Right lobe of liver (tissue), 6 donors: ENCODE measurements around the gene DAAM1. TPM values are rescaled to one million over a fixed set of nuclear protein-coding genes. Genes with fewer than 3 reads are reported as not detected.

Experiments used
- ATAC-seq, 4 donors: fragments of 200-7000 bp; cut with Tn5 transposase; one replicate each; pipeline ENCODE4 v1.9.1; 2020; ENCODE audit warnings: mild to moderate bottlenecking in 4 of 4, moderate library complexity in 4 of 4
- DNase-seq, 3 donors: peaks; one replicate each; pipeline ENCODE4 v3.0.0-alpha.2; 2020
- H3K27ac ChIP-seq, 3 donors: fragments of 200-600 bp; one replicate each; pipeline ENCODE4 v1.8.0; 2022
- H3K27me3 ChIP-seq, 2 donors: fragments of 200-600 bp; one replicate each; pipeline ENCODE4 v1.8.0; 2022
- H3K36me3 ChIP-seq, 4 donors: fragments of 200-600 bp; sonication (generic) in 1 of 4; one replicate each; pipeline versions ENCODE4 v1.5.1 to v1.8.0; 2017 to 2022; ENCODE audit warnings: control low read depth in 1 of 4
- H3K4me1 ChIP-seq, 4 donors: fragments of 200-600 bp; sonication (generic) in 1 of 4; one replicate each; pipeline versions ENCODE4 v1.5.1 to v1.8.0; 2017 to 2022; ENCODE audit warnings: control low read depth in 1 of 4
- H3K4me3 ChIP-seq, 3 donors: fragments of 200-600 bp; one replicate each; pipeline ENCODE4 v1.8.0; 2022
- H3K9me3 ChIP-seq, 4 donors: fragments of 200-600 bp; sonication (generic) in 1 of 4; one replicate each; pipeline versions ENCODE4 v1.5.1 to v1.8.0; 2017 to 2022; ENCODE audit warnings: control low read depth in 1 of 4
- POLR2A ChIP-seq: fragments of 450-650 bp; IDR thresholded peaks from one replicate; pipeline ENCODE4 v1.6.1; 2017; ENCODE audit warnings: antibody characterized with exemption, mild to moderate bottlenecking
- WGBS: methylation state at CpG from one replicate; pipeline ENCODE4 v1.1.6; 2018; ENCODE audit warnings: low coverage, low lambda C conversion rate; ENCODE audit not compliant: insufficient coverage; ENCODE audit errors: missing lambda C conversion rate; 5-methylcytosine and 5-hydroxymethylcytosine counted together
- intact Hi-C, 2 donors: fragments of 100-400 bp; cut with DNase I; formaldehyde crosslinking; loops; one replicate each; pipeline versions ENCODE4 v1.11.2 to v1.14.1; 2022
- total RNA-seq, 6 experiments: library from RNA; depleted of rRNA in 2 of 6; stranded (reverse); fragments of >200 nt in 2 of 6; fragmentation: NEBNext Ultra II Directional in 3 of 6; extraction: Animal tissue kit (Norgen Biotek cat#: 25700) in 3 of 6; gene quantifications; one replicate each; pipeline versions ENCODE4 v1.1.0 to v1.2.4, GENCODE V29; 2016 to 2023
- TF ChIP-seq, protein P1 (sequence below), 4 donors: fragments of 200-600 bp in 3 of 4; fragments of 450-650 bp in 1 of 4; IDR thresholded peaks; one replicate each; pipeline versions ENCODE4 v1.5.1 to v1.8.0; 2016 to 2022; ENCODE audit warnings: antibody characterized with exemption in 4 of 4, mild to moderate bottlenecking in 2 of 4
- donor health status: DM: no; HTN: yes; CAD: no.
- donor health status: DM: no; HTN: no; CAD: no.
- donor health status: DM: no; HTN: no; CAD: no.
- donor health status: DM: no; HTN: yes; CAD: no.
- donor health status: DM: no; HTN: yes; CAD: no.

DAAM1 gene
- total RNA-seq, 6 experiments from 2014 or later: 17.2 to 43.6 (median 25.3) TPM

DNA sequence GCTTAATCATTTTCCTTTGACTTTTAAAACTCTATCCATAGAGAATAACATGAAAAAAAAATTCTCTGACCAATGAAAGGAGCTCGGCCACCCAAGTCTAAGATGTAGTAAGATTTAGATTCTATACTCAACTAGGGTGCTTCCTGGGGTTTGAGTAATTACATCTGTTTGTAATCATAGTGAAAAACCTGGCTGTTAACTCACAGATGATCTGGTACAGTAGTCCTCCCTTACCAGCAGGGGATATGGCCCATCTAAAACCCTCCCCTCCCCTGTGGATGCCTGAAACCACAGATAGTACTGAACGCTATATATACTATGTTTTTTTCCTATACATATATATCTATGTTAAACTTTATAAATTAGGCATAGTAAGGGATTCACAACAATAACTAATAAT lies 89.2 kb downstream of the DAAM1 start:
- H3K27ac ChIP-seq: no peak overlapping the region
- no peaks in the 10 kb centered on the region for H3K36me3 ChIP-seq
- intact Hi-C loops: no loop called here
- no peak overlapping the region for H3K4me3 ChIP-seq
- 96% methylated on average over 2 of the region's 2 CpGs for WGBS
- DNase-seq (no peak), ATAC-seq (no peak)
- H3K9me3 ChIP-seq: no peaks in the 10 kb centered on the region
- H3K4me1 ChIP-seq: peaks cover 0 to 3% (median under 1%) of the 10 kb centered on the region in 4 donors
- TF ChIP-seq POLR2A: no peak
- TF ChIP-seq, protein P1, sequence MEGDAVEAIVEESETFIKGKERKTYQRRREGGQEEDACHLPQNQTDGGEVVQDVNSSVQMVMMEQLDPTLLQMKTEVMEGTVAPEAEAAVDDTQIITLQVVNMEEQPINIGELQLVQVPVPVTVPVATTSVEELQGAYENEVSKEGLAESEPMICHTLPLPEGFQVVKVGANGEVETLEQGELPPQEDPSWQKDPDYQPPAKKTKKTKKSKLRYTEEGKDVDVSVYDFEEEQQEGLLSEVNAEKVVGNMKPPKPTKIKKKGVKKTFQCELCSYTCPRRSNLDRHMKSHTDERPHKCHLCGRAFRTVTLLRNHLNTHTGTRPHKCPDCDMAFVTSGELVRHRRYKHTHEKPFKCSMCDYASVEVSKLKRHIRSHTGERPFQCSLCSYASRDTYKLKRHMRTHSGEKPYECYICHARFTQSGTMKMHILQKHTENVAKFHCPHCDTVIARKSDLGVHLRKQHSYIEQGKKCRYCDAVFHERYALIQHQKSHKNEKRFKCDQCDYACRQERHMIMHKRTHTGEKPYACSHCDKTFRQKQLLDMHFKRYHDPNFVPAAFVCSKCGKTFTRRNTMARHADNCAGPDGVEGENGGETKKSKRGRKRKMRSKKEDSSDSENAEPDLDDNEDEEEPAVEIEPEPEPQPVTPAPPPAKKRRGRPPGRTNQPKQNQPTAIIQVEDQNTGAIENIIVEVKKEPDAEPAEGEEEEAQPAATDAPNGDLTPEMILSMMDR (IDR thresholded peaks at IDR 0.05): no peak
- H3K27me3 ChIP-seq: no peaks in the 10 kb centered on the region

DNA sequence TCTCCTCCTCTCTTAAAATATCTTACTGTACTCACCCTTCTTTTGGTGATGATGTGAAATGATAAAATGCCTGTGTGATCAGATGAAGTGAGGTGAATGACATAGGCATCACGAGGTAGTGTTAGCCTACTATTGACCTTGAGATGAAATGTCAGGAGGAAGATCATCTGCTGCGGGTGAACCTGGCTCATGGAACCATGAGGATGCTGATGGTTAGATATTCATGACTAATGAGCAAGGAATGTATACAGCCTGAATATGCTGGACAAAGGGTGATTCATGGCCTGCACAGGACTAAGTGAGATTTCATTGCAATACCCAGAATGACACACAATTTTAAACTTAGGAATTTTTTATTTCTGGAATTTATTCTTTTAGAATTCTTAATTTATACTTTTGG lies 89.6 kb downstream of the DAAM1 start:
- H3K36me3 ChIP-seq: no peaks in the 10 kb centered on the region
- H3K27me3 ChIP-seq: no peaks in the 10 kb centered on the region
- no peak for DNase-seq
- WGBS: 39% methylated on average over 2 of the region's 2 CpGs
- peak in 1 of 4 donors; percentile 75 for ATAC-seq
- H3K9me3 ChIP-seq: no peaks in the 10 kb centered on the region
- no peak overlapping the region for H3K27ac ChIP-seq
- H3K4me3 ChIP-seq: no peak overlapping the region
- peaks cover 0 to 7% (median 3%) of the 10 kb centered on the region in 4 donors for H3K4me1 ChIP-seq
- TF ChIP-seq, protein P1 (IDR thresholded peaks at IDR 0.05): no peak
- TF ChIP-seq POLR2A: no peak
- intact Hi-C loops: no loop called here

DNA sequence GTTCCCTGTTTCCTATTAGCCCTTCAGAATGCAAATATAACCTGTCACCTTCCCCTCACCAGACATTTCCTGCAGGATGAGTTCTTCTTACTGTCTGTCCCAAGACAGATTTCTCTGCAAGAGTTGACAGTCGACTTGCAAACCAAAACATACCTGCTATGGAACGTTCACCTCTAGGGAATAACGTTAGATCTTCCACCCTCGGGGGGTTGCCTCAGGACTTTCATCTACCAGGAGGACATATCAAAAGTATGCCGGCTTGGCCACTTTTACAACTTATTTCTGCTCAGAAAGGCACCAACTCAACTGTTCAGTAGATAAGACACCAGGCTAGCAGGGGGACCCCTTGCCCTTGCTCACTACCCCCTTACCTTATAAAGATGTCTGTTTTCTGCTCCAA lies 92.5 kb downstream of the DAAM1 start:
- Histone ChIP-seq H3K4me1 (peaks cover 0 to 15% (median 7%) of the 10 kb centered on the region in 4 donors), H3K4me3 (no peak overlapping the region), H3K27me3 (no peaks in the 10 kb centered on the region), H3K27ac (no peak overlapping the region), H3K36me3 (no peaks in the 10 kb centered on the region), H3K9me3 (no peaks in the 10 kb centered on the region)
- 88% methylated on average over 5 of the region's 5 CpGs for WGBS
- intact Hi-C loops: no loop called here
- no peak for ATAC-seq
- TF ChIP-seq, protein P1 (IDR thresholded peaks at IDR 0.05): no peak
- no peak for TF ChIP-seq POLR2A
- DNase-seq: no peak

- TF ChIP-seq, protein P1 (IDR thresholded peaks at IDR 0.05): no peak
- TF ChIP-seq POLR2A: no peak
- H3K4me3 ChIP-seq: no peak overlapping the region
- H3K9me3 ChIP-seq: no peaks in the 10 kb centered on the region
- H3K27me3 ChIP-seq: no peaks in the 10 kb centered on the region
- intact Hi-C loops: no loop called here
- no peak overlapping the region for H3K27ac ChIP-seq
- DNase-seq: no peak
- H3K4me1 ChIP-seq: peaks cover 0 to 15% (median 7%) of the 10 kb centered on the region in 4 donors
- 86% methylated on average over 3 of the region's 3 CpGs for WGBS
- H3K36me3 ChIP-seq: no peaks in the 10 kb centered on the region
- ATAC-seq: no peak
These were observed 93.3 kb downstream of the DAAM1 start for GRCh38 chr14:59281609-59282377.
